GM21737 (cell line): ENCODE results near the gene HOMER2.
"Not testable (repeated sequence)": the region's sequence is repeated elsewhere in the genome, so short reads cannot be mapped to it uniquely, and the experiment has no call there.

Experiments used
- ATAC-seq: cut with Tn5 transposase; IDR thresholded peaks from one replicate; pipeline ENCODE4 v1.9.1; 2021; ENCODE audit warnings: mild to moderate bottlenecking, moderate library complexity; ENCODE audit not compliant: unreplicated experiment

The HOMER2 gene

DNA sequence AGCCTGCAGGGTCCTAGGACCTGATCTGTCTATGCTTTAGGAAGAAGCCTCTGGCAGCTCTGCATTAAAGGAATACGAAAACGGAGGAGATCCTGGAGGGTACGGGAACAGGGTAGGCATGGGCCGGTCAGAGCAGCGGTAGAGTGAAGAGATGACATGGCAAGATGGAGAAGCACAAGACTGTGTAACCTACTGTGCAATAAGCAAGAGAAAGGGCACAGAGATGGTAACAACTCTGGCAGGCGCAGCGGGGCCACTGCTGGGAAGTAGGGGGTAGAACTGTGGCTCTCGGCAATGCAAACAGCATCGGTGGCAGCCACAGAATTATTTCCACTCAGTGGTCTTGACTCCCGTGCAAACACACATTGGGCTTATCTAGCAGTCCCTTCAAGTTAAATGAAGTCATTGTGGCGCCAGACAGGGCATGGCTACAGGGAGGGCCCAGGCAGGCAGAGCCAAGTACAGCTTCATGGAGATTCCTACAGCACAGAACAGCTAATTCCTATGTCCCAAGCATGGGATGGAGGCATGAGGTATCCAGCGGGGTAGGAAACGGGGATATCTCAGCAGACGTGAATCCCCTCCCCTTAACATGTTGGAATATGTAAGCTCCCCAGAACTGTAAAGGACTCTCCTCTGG is 114.3 kb downstream of the HOMER2 start:
- ATAC-seq, result no peak

DNA sequence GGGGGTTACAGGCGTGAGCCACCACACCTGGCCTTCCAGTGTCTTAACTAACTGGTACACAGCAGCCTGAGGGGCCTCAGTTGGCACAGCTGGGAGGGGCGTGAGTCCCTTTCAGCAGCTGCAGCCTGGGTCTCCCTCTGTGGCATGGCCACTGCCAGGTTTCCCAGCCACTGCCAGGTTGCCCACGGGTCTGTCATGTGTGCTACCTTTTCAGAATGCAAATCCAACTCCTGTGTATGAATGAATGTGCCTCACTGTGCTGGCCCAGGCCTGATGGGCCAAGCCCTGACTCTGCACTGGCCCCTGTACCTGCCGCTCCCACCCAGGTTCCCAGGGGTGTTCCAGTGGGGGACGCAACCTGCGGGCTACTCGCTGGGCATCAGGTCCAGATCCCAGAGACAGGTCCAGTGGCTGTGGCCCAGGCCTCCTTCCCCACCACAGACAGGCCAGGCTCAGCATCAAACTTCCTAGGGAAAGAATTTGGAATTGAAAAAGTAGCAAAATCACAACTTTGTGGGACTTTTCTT is 117.1 kb downstream of the HOMER2 start:
- ATAC-seq, result no peak

DNA sequence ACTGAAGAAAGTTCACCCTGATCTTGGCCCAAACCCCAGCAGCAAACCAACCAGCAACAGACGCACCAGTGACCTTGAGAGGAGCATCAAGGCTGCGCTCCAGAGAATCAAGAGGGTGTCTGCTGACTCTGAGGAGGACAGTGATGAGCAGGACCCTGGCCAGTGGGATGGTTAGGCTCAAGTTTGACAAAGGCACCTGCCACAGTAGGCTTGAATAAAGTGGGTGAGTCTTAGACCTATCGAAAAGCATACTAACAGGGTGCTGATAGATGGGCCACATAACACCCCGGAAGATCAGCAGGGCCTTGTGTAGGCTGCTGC is 119.2 kb downstream of the HOMER2 start:
- ATAC-seq, result no peak

DNA sequence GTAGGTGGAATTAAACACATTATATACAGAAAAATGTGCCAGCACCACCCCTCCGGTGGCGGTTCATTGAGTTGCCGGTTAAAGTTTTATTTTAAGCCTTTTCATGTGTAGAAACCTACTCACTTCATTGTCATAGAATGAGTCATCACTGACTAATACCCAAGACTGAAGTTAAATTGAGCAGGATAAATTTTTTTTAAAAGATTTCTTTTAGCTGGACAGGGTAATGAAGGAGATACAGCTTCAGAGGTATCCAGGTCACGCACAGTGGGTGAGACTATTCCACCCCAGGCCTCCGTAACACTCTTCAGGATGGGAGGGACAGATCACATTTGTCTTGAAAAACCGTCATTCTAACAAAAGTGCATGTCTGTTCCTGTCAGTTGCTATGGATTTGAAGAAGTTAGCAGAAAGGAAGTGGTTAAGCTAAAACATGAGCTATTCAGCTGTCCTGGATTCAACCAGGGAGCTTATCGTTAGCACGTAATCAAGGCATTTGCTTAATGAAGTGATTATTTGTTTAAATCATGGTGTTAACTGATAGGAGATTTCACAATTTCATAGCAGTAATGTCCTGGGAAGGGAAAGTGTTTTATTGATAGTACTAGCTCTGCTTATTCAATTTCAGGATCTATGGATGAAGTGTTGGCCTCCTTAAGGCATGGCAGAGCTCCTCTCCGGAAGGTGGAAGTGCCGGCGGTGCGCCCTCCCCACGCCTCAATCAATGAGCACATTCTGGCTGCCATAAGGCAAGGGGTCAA is 119.7 kb downstream of the HOMER2 start:
- ATAC-seq, result peak; percentile 89

DNA sequence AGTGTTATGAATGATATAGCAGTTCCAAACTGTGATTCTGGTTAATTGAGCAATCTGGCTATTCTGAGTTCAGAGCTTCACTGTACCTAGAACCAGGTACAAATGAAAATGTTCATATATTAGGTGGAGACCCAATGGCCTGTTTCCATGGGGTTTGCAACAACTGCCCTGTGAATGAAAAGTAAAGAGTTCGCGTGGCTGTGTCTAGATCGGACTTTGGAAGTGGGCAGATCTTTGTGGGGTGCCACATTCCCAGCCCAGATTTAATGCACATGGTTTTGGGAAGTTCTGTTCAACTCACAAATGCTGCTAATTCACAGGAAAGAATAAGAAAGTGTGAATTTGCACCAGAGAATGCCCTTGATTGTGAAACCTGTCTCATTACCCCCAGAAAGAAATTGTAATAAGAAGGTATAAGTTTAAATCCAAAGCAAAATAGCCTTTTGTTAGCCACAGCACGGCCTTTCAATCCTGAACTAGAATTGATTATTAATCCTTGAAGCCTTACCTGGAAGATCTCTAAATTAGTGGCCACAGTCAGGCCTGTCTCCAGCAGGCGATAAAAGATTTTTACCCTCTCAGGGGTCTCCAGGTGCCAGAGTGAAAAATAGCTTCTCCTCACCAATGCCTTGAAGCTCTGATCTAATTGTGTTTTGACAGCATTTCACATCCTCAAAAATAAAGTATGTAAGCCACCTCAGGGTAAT is 120.5 kb downstream of the HOMER2 start:
- ATAC-seq, result no peak

DNA sequence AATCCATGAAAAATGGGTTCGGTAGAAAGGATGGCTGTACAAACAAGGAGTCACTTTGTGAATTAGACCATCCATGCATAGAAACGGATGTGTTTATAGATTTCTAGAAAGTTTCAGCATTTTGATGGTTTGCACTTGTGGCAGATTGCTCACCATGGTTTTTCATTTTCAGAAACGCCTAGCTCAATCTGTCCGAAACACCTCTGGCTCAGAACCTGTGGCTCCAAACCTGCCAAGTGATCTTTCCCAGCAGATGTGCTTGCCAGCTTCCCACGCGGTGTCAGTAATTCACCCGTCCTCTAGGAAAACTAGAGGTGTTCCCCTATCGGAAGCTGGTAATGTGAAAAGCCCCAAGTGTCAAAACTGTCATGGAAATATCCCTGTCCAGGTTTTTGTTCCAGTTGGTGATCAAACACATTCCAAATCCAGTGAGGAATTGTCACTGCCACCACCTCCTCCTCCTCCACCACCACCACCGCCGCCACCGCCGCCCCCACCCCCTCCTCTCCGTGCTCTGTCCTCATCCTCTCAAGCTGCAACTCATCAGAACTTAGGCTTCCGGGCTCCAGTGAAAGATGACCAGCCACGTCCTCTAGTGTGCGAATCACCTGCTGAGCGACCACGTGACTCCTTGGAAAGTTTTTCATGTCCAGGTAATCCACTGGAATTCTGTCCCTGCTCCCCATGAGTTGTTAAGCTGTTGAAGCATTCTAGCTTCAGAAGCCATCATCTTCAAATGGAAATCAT is 121.9 kb downstream of the HOMER2 start:
- ATAC-seq, result no peak

DNA sequence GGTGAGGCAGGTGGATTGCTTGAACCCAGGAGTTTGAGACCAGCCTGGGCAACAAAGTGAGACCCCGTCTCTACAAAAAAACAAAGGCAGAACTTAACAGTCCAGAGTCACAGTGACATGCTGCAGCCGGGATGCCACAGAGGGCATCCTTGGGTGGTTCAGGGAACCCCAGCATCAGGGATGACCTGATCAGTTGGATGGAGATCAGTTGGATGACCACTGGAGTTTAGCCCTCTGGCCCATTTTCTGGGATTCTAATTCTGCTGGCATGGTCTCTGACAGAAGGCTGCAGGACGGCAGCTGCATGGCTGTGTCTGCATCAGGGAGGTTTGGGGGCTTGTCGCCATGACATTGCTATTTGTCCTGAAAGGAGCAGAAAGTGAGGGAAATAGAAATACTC is 123.3 kb downstream of the HOMER2 start:
- ATAC-seq, result no peak

DNA sequence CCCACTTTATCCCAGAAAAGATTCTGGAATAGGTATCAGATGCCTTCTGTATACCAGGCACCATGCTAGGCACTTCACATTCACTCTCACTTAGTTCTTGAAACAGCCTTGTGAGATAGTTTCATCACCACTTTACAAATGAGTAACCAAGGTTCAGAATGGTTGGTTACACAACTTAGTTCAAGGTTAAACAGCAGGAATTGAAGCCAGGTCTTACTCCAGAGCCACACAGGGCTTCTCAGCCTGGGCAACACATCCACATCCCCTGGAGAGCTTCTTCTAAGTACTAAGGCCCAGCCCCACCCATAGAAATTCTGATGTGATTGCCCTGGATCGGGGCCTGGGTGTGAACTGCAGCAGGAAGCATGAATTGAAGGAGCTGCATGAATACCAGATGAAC is 124.4 kb downstream of the HOMER2 start:
- no peak for ATAC-seq

DNA sequence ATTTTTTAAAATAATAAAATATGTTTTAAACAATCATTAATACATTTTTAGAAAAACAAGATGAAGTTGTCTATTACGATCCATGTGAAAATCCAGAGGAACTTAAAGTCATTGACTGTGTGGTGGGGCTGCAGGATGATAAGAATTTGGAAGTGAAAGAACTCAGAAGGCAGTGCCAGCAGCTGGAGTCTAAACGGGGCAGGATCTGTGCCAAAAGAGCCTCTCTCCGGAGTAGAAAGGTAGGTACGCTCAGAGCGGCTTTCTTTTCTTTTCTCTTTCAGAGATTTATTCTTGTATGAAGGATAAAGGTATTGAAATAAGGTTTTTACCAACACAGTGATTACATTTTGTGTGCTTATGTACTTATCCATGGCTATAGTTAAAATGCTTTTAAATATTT is 129.5 kb downstream of the HOMER2 start:
- ATAC-seq, result no peak

DNA sequence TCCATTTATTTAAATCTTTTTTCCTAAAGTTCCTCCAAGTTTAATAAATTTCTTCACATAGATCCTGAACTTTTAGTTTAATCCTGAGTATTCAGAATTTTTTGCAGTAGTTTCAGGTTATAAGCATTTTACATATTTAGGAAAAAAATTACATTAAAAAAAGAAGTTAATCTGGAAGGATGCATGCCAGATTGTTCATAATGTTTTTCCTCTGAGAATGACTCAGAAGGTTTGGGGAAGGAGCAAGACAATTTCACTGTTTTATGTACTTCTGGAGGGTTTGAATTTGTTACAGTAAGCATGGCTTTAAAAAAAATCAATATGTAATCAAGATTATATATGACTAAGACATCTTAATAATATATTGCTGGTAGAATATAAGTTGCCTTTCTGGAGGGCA is 130.7 kb downstream of the HOMER2 start:
- not testable (repeated sequence) for ATAC-seq

DNA sequence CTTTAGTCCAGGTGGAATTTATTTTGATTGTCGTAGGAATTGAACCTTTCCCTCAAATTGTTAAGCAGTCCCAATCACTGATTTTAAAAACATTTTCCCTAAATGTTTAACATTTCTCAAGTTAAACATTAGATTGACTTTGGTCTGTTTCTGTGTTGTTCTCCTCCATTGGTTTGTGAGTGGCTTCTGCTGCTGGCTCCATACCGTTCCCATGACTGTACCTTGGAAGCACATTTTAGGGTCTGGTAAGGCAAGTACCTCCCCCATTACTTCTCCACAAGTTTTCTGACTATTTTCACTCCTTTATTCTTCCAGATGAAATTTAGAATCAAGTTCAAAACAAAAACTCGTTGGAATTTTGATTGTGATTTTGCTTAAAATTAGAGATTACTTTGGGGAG is 131.1 kb downstream of the HOMER2 start:
- not testable (repeated sequence) for ATAC-seq

DNA sequence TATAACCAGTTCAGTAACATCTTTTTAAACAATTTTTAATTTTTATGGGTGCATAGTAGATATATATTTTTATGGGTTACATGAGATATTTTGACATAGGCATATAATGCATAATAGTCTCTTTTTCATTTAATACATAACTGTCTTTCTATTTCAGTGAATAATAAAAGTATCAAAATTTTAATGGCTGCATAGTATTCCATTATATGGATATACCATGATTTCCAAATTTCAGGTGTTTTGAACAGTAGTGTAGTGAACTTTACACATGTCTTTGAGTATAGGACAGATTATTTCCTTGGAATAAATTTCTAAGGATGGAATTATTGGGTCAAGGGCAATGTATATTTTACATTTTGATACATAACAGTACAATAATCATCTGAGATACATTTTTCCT is 132.4 kb downstream of the HOMER2 start:
- no peak for ATAC-seq

DNA sequence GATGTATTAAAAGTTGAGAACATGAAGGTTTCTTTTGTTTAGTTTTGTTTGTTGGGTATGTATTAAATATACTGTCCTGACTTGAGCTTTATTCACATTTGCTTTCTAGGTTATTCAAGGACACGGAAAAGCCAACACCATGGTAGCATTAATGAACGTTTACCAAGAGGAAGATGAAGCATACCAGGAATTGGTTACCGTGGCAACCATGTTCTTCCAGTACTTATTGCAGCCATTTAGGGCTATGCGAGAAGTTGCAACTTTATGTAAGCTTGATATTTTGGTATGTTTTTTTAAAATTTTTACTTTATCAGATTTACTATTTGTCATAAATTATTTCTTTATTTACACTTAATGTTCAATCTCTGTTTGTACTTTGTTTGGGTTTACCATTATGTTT is 139.5 kb downstream of the HOMER2 start:
- ATAC-seq, result no peak

DNA sequence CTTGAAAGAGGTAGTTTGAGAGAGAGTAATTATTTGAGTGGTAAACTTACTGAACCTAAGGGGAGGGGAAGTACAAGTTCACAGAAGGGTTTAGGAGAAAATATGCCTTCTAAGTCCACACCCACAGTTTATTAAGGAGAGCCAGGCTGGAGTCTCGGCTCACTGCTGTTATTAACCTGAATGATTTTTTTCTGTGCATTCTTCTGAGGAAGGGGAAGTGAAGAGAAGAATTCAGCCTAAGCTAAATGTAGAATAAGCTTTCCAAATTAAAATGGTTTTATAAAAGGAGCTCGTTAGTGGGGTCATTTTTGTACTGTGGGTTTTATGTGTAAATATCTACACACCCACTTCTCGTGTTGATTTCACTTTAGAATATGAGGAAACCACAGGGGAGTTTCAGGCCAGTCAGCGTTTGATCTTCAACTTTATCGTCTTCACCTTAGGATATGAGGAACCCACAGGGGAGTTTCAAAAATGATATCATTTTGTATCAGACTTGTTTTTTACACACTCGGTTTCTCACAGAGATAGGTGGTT is 141.6 kb downstream of the HOMER2 start:
- no peak for ATAC-seq

DNA sequence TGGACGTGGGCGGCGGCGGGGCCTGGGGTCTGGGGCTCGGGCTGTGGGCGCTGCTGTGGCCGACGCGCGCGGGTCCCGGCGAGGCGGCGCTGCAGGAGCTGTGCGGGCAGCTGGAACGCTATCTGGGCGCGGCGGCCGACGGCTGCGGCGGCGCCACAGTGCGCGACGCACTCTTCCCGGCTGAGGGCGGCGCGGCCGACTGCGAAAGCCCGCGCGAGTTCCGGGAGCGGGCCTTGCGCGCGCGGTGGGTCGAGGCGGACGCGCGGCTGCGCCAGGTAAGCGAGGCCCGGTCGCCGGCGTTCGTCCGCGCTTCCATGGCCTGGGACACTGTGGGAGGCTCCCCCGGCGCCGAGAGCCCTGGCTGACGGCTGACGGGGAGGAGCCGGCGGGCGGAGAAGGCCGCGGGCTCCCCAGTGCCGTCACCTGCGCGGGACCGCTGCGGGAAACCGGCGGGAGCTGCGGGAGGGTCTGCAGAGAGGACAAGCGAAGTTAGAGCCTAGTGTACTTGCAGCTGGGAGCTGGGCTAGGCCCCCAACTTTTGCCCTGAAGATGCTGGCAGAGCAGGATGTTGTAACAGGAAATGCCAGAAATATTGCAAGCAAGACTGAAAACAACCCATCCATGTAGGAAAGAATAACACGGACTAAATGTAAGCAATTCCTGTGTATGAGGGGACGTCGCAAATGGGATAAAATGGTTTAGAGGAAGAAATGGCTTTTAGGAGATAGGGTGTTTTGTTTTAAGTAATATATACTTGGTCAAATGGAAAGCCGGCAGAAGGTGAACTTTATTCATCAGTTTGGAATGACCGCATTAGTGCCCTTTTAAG is 142.2 kb downstream of the HOMER2 start:
- peak; percentile 15 for ATAC-seq

DNA sequence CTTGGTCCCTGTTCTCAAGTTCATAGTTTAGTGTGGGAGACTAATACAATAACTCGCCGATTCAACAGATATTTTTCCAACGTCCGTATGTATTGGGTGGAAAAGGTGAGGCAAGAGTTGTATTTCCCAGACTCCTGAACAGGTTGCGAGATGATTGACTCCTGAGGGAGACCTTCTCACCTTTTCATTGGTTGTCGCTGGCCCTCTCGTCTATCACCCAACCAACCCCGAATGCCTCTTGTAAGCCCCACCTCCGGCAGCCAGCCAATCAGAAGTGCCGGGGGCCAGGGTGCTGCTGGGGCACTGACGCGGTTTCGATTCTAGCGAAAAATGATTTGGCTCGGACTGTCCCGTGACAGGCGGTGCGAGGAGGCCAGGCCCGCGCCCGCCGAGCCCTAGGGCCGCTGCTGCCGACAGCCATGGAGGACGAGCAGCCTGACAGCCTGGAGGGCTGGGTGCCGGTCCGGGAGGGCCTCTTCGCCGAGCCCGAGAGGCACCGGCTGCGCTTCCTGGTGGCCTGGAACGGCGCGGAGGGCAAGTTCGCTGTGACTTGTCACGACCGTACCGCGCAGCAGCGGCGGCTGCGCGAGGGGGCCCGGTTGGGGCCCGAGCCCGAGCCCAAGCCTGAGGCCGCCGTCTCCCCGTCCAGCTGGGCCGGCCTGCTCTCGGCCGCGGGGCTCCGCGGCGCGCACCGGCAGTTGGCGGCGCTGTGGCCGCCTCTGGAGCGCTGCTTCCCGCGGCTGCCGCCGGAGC is 143.0 kb downstream of the HOMER2 start, which contains the start of gene WHAMM:
Gene WHAMM (plus strand): TSS at position 321 of the 753 bp plus-strand sequence. CDS start 99 bp downstream, at position 420.
- peak; percentile 78 for ATAC-seq

DNA sequence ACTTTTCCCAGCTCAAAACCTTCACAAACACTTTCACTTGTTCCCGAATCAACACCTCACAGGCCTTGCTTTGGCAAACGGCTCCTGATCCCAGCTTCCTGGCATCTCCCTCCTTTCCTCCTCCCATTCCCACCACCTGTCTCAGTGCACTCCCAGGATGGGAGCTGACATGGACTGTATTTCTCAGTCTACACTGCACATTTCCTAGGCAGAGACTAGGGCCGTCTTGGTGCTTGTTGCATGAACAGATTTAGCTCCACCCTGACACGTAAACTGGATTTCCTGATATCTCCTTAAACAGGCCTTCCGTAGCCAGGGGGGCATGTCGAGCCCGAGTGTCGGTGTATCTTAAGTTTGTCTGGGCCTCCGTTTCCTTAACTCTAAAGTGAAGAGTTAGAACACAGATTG is 143.9 kb downstream of the HOMER2 start:
- ATAC-seq, result no peak

DNA sequence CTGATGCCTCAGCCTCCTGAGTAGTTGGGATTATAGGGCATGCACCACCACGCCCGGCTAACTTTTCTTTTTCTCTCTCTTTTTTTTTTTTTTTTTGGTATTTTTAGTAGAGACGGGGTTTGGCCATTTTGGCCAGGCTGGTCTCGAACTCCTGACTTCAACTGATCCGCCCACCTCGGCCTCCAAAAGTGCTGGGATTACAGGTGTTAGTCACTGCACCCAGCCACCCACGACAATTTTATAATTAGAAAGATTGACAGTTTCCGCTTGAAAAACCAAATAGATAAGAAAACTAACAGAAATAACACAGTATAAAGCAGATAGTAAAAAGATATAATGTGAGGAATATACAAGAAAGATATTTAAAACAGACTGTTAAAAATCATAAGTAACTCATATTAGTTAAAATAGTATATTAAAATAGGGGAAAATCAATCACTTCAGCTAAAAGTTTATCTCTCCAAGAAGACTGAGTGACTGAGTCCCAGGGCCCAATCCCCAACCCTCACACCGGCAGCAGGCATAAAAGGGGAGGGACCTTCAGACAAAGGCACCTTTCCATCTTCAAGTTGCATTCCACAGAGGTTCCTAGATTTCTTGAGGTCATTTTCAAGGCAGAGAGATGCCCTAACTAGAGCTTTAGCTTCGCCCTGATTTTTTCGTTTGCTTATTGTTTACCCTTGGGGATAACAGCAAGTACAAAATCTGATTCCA is 144.4 kb downstream of the HOMER2 start:
- no peak for ATAC-seq

DNA sequence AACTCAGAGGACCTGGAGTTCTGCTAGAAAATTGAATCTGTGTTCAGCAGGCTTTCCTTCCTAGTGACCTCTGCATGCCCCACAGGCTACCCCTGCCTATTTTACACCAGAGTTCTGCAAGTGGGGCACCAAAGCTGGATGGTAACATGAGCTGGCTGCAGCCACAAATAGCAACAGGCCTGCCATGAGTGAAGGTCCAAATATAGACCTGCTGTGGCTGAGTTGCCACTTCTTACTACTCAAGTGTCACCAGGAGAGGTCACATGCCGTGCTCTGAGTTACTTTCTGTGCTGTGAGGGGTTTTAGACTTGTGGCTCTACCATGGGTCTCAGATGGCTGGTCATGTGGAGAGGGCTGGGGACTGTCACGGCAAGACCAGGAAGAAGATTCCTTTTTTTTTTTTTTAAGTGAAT is 146.5 kb downstream of the HOMER2 start, which contains the start of gene FSD2:
Gene FSD2 (minus strand): TSS at position 76 of the 413 bp plus-strand sequence. CDS start 18,679 bp downstream, outside the sequence.
- ATAC-seq, result peak; percentile 58
